GM04503 (cell line): ENCODE measurements around the gene GCKR.

Experiments used
- DNase-seq: peaks from one replicate; pipeline ENCODE4 v3.0.0-alpha.2; 2012; ENCODE audit warnings: low read depth

Gene GCKR

GRCh38 chr2:27572439-27572838, 75.8 kb downstream of the GCKR start:
- no peak for DNase-seq

GRCh38 chr2:27572998-27573429, 76.4 kb downstream of the GCKR start:
- DNase-seq, result no peak
